Vagina (tissue), 2 donors: ENCODE data around the gene B3GLCT.

ENCODE experiments used
- POLR2A ChIP-seq, 2 donors: fragments of 450-650 bp; IDR thresholded peaks; one replicate each; pipeline ENCODE4 v1.6.1; 2017; ENCODE audit warnings: antibody characterized with exemption in 2 of 2, mild to moderate bottlenecking in 2 of 2, moderate library complexity in 2 of 2
- POLR2AphosphoS5 ChIP-seq, 2 donors: sonication (generic); formaldehyde crosslinking; IDR thresholded peaks; one replicate each; pipeline ENCODE4 v1.9.0; 2017; ENCODE audit warnings: antibody characterized with exemption in 2 of 2, mild to moderate bottlenecking in 2 of 2, low read depth in 1 of 2; ENCODE audit not compliant: insufficient read depth in 1 of 2
- TF ChIP-seq, protein P1 (sequence below), 3 experiments: fragments of 450-650 bp in 2 of 3; fragments of 200-600 bp in 1 of 3; sonication (generic) in 1 of 3; IDR thresholded peaks; one replicate each; pipeline ENCODE4 v1.5.1; 2017 to 2019; ENCODE audit warnings: antibody characterized with exemption in 3 of 3, mild to moderate bottlenecking in 2 of 3, moderate library complexity in 2 of 3

DNA sequence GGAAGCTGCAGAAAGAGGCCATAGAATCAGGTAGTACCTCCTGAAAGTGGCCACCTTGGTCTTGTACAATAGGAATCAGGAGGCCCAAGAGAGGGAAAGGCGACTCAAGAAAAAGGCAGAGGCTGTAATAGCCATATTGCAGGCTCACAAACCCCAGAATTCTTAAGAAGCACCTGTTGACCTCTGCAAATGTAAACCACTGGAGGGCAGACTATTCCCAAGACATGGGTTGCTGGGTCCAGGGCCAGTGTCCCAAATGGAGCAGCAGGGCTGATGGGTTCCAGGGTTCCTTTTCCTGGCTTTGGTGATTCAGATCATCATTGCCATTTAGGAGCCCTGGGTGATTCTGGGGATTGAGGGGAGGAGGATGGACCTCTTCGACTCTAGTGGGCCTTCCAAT is 167.6 kb downstream of the B3GLCT start:
- TF ChIP-seq POLR2A (IDR thresholded peaks at IDR 0.05) (no peak), POLR2AphosphoS5 (IDR thresholded peaks at IDR 0.05; ENCODE audit: insufficient read depth in 1 of 2, low read depth in 1 of 2) (no peak)
- TF ChIP-seq, protein P1, sequence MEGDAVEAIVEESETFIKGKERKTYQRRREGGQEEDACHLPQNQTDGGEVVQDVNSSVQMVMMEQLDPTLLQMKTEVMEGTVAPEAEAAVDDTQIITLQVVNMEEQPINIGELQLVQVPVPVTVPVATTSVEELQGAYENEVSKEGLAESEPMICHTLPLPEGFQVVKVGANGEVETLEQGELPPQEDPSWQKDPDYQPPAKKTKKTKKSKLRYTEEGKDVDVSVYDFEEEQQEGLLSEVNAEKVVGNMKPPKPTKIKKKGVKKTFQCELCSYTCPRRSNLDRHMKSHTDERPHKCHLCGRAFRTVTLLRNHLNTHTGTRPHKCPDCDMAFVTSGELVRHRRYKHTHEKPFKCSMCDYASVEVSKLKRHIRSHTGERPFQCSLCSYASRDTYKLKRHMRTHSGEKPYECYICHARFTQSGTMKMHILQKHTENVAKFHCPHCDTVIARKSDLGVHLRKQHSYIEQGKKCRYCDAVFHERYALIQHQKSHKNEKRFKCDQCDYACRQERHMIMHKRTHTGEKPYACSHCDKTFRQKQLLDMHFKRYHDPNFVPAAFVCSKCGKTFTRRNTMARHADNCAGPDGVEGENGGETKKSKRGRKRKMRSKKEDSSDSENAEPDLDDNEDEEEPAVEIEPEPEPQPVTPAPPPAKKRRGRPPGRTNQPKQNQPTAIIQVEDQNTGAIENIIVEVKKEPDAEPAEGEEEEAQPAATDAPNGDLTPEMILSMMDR (IDR thresholded peaks at IDR 0.05) = no peak
